ENCODE results near the gene PRMT7. TPM values are rescaled to one million over a fixed set of nuclear protein-coding genes. Genes with fewer than 3 reads are reported as not detected.

Gene PRMT7
- polyA plus RNA-seq, 1 donor from 2014 or later = 203 TPM

DNA sequence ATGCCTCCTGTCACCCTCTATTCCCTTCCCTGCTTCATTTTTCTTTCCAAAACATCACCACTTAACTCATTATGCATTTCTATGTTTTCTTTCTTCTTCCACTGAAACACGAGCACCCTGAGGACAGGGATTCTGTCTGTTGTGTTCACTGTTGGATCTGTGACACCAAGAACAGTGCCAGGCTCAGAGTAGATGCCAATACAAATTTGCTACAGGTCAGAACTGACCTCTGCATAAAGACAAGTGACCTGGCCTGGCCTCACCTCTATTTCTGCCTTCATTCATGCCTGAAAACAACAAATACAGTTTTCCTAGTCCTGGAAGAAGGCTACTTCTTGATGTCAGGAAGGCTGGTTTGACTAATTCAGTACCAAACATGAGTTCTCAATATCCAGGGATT lies 92.4 kb downstream of the PRMT7 start:
- Histone ChIP-seq H3K4me3 (ENCODE audit: low read length) (no peak overlapping the region), H3K79me2 (replicated peaks; ENCODE audit: insufficient read depth, low read length) (no peaks in the 10 kb centered on the region), H2AFZ (ENCODE audit: low read depth, low read length) (no peak overlapping the region), H3K9me3 (ENCODE audit: low read length) (no peaks in the 10 kb centered on the region), H3K9me2 (ENCODE audit: insufficient read depth, low read length) (no peaks in the 10 kb centered on the region), H3F3A (ENCODE audit: insufficient read depth, low read length, poor library complexity, severe bottlenecking) (no peaks in the 10 kb centered on the region), H3K27me3 (ENCODE audit: insufficient read depth, low read depth, low read length) (no peaks in the 10 kb centered on the region), H3K9ac (ENCODE audit: low read length) (no peak overlapping the region), H3K27ac (ENCODE audit: low read length) (no peak overlapping the region), H3K4me2 (ENCODE audit: low read length) (no peak overlapping the region), H3K36me3 (ENCODE audit: insufficient read depth, low read length) (no peaks in the 10 kb centered on the region), H4K20me1 (ENCODE audit: insufficient read depth) (peaks cover 4% of the 10 kb centered on the region)
- TF ChIP-seq SMC3 (conservative IDR thresholded peaks at IDR 0.05; ENCODE audit: poor library complexity) = no peak
- TF ChIP-seq, protein P1, sequence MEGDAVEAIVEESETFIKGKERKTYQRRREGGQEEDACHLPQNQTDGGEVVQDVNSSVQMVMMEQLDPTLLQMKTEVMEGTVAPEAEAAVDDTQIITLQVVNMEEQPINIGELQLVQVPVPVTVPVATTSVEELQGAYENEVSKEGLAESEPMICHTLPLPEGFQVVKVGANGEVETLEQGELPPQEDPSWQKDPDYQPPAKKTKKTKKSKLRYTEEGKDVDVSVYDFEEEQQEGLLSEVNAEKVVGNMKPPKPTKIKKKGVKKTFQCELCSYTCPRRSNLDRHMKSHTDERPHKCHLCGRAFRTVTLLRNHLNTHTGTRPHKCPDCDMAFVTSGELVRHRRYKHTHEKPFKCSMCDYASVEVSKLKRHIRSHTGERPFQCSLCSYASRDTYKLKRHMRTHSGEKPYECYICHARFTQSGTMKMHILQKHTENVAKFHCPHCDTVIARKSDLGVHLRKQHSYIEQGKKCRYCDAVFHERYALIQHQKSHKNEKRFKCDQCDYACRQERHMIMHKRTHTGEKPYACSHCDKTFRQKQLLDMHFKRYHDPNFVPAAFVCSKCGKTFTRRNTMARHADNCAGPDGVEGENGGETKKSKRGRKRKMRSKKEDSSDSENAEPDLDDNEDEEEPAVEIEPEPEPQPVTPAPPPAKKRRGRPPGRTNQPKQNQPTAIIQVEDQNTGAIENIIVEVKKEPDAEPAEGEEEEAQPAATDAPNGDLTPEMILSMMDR (IDR thresholded peaks at IDR 0.05; ENCODE audit: poor library complexity, severe bottlenecking) = no peak
- no peak for TF ChIP-seq TAF1 (IDR thresholded peaks at IDR 0.05; ENCODE audit: low read depth)
- TF ChIP-seq EZH2 (IDR thresholded peaks at IDR 0.05; ENCODE audit: borderline replicate concordance, insufficient read depth, low read length, poor library complexity, severe bottlenecking) = no peak
- TF ChIP-seq POLR2AphosphoS5 (IDR thresholded peaks at IDR 0.05) = no peak
- no peak for TF ChIP-seq EP300 (conservative IDR thresholded peaks at IDR 0.05; ENCODE audit: poor library complexity, severe bottlenecking)
- TF ChIP-seq RAD21 (conservative IDR thresholded peaks at IDR 0.05) = no peak
- TF ChIP-seq MXI1 (conservative IDR thresholded peaks at IDR 0.05; ENCODE audit: poor library complexity, severe bottlenecking) = no peak
- TF ChIP-seq, protein P2, sequence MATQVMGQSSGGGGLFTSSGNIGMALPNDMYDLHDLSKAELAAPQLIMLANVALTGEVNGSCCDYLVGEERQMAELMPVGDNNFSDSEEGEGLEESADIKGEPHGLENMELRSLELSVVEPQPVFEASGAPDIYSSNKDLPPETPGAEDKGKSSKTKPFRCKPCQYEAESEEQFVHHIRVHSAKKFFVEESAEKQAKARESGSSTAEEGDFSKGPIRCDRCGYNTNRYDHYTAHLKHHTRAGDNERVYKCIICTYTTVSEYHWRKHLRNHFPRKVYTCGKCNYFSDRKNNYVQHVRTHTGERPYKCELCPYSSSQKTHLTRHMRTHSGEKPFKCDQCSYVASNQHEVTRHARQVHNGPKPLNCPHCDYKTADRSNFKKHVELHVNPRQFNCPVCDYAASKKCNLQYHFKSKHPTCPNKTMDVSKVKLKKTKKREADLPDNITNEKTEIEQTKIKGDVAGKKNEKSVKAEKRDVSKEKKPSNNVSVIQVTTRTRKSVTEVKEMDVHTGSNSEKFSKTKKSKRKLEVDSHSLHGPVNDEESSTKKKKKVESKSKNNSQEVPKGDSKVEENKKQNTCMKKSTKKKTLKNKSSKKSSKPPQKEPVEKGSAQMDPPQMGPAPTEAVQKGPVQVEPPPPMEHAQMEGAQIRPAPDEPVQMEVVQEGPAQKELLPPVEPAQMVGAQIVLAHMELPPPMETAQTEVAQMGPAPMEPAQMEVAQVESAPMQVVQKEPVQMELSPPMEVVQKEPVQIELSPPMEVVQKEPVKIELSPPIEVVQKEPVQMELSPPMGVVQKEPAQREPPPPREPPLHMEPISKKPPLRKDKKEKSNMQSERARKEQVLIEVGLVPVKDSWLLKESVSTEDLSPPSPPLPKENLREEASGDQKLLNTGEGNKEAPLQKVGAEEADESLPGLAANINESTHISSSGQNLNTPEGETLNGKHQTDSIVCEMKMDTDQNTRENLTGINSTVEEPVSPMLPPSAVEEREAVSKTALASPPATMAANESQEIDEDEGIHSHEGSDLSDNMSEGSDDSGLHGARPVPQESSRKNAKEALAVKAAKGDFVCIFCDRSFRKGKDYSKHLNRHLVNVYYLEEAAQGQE (IDR thresholded peaks at IDR 0.05; ENCODE audit: borderline replicate concordance) = no peak

DNA sequence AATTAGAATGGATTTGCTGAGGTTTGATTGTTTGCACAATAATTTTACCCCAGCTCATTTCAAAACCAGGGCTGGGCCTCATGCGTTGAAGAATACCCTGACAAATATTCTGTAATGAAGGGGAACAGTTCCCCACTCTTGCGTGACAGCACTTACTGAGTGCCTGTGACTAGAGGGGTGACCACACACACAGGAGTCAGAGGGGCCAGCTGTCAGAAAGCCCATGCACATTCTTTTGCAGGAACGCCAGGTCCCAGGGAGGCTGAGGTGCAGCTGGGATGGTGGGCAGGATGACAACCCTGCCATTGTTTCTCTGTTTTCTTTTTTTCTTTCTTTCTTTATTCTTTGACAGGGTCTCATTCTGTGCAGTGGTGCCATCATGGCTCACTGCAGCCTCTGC lies 92.9 kb downstream of the PRMT7 start:
- Histone ChIP-seq H3K4me3 (ENCODE audit: low read length) (no peak overlapping the region), H3K27ac (ENCODE audit: low read length) (no peak overlapping the region), H3K79me2 (replicated peaks; ENCODE audit: insufficient read depth, low read length) (no peaks in the 10 kb centered on the region), H3K9ac (ENCODE audit: low read length) (no peak overlapping the region), H3K9me3 (ENCODE audit: low read length) (no peaks in the 10 kb centered on the region), H2AFZ (ENCODE audit: low read depth, low read length) (no peak overlapping the region), H3K27me3 (ENCODE audit: insufficient read depth, low read depth, low read length) (no peaks in the 10 kb centered on the region), H3K4me2 (ENCODE audit: low read length) (no peak overlapping the region), H3F3A (ENCODE audit: insufficient read depth, low read length, poor library complexity, severe bottlenecking) (no peaks in the 10 kb centered on the region), H3K36me3 (ENCODE audit: insufficient read depth, low read length) (no peaks in the 10 kb centered on the region), H3K9me2 (ENCODE audit: insufficient read depth, low read length) (no peaks in the 10 kb centered on the region), H4K20me1 (ENCODE audit: insufficient read depth) (peaks cover 4% of the 10 kb centered on the region)
- TF ChIP-seq TAF1 (IDR thresholded peaks at IDR 0.05; ENCODE audit: low read depth) (no peak), EP300 (conservative IDR thresholded peaks at IDR 0.05; ENCODE audit: poor library complexity, severe bottlenecking) (no peak), MXI1 (conservative IDR thresholded peaks at IDR 0.05; ENCODE audit: poor library complexity, severe bottlenecking) (no peak), EZH2 (IDR thresholded peaks at IDR 0.05; ENCODE audit: borderline replicate concordance, insufficient read depth, low read length, poor library complexity, severe bottlenecking) (no peak)
- TF ChIP-seq, protein P2 (IDR thresholded peaks at IDR 0.05; ENCODE audit: borderline replicate concordance) = no peak
